Endometrial microvascular endothelial cells (primary cell): ENCODE results near the gene LIPG. TPM values are rescaled to one million over a fixed set of nuclear protein-coding genes. Genes with fewer than 3 reads are reported as not detected.
"Not testable (repeated sequence)": the region's sequence is repeated elsewhere in the genome, so short reads cannot be mapped to it uniquely, and the experiment has no call there.

ENCODE experiments used
- in situ Hi-C: cut with HindIII; loops from 2 replicates; pipeline ENCODE4 v1.10.0; 2017; ENCODE audit warnings: low sequenced_read_pairs, low pct_unique_long_range_greater_than_20kb; ENCODE audit errors: inconsistent ontology term
- total RNA-seq: library from RNA; depleted of rRNA; stranded (reverse); fragments of >200 nt; gene quantifications from one replicate; pipeline ENCODE4 v1.2.3, GENCODE V29; 2015; ENCODE audit errors: inconsistent ontology term

The LIPG gene
- total RNA-seq: 80.7 TPM

GRCh38 chr18:49561289-49562193, at the start of gene LIPG:
TSS of gene LIPG (plus strand) at chr18:49562057. CDS start at chr18:49562309, 252 bp downstream.
- in situ Hi-C loops: no loop called here

- in situ Hi-C loops: not testable (repeated sequence)
Measured at GRCh38 chr18:49512876-49513275, 49.0 kb upstream of the LIPG start.

GRCh38 chr18:49514577-49514976, 47.3 kb upstream of the LIPG start:
- in situ Hi-C loops: no loop called here

- in situ Hi-C loops: not testable (repeated sequence)
Measured at GRCh38 chr18:49515003-49515402, 46.9 kb upstream of the LIPG start.

- in situ Hi-C loops: no loop called here
Measured at GRCh38 chr18:49515516-49515915, 46.3 kb upstream of the LIPG start.

- in situ Hi-C loops: no loop called here
Measured at GRCh38 chr18:49517483-49517882, 44.4 kb upstream of the LIPG start.

- in situ Hi-C loops: no loop called here
Measured at GRCh38 chr18:49519101-49519971, 42.5 kb upstream of the LIPG start.

- in situ Hi-C loops: no loop called here
Measured at GRCh38 chr18:49520661-49521145, 41.2 kb upstream of the LIPG start.

- in situ Hi-C loops: no loop called here
Measured at GRCh38 chr18:49521216-49521835, 40.5 kb upstream of the LIPG start.

GRCh38 chr18:49523580-49524093, 38.2 kb upstream of the LIPG start:
- in situ Hi-C loops: not testable (repeated sequence)

GRCh38 chr18:49524349-49524748, 37.5 kb upstream of the LIPG start:
- in situ Hi-C loops: no loop called here

GRCh38 chr18:49524951-49525350, 36.9 kb upstream of the LIPG start:
- in situ Hi-C loops: no loop called here

- in situ Hi-C loops: no loop called here
Measured at GRCh38 chr18:49525981-49526380, 35.9 kb upstream of the LIPG start.

GRCh38 chr18:49527631-49528327, 34.1 kb upstream of the LIPG start:
- in situ Hi-C loops: no loop called here

GRCh38 chr18:49529596-49529995, 32.3 kb upstream of the LIPG start:
- in situ Hi-C loops: no loop called here

- in situ Hi-C loops: no loop called here
Measured at GRCh38 chr18:49531678-49532153, 30.1 kb upstream of the LIPG start.

GRCh38 chr18:49534846-49535601, 26.8 kb upstream of the LIPG start:
- in situ Hi-C loops: no loop called here
